ENCODE measurements around the gene COG4.

Gene COG4

GRCh38 chr16:70480127-70481105 is 42.9 kb downstream of the COG4 start:
- DNase-seq (ENCODE audit: low read depth in 2 of 2) = no peak

DNA sequence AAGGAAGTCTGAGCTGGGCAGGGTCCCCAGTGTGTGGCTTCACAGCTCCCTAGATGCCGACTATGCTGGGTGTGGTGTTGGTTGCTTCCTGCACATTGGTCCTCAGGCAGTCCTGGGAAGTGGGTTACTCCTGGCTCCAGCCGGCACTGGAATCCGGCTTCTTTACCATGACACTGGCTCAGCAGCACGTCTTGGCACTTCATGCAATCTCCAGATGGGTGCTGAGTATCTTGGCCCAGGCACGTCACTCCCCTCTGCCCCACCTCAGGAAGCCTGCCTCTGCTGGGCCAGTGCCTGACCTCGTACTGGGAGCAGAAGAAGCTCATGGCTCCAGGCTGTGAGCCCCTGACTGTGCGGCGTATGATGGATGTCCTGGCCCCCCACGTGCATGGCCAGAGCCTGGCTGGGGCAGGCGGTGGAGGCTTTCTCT is 44.4 kb downstream of the COG4 start:
- DNase-seq (ENCODE audit: low read depth in 2 of 2) = no peak

- DNase-seq (ENCODE audit: low read depth in 2 of 2) = no peak
These were observed 45.2 kb downstream of the COG4 start for GRCh38 chr16:70478169-70478568.

DNA sequence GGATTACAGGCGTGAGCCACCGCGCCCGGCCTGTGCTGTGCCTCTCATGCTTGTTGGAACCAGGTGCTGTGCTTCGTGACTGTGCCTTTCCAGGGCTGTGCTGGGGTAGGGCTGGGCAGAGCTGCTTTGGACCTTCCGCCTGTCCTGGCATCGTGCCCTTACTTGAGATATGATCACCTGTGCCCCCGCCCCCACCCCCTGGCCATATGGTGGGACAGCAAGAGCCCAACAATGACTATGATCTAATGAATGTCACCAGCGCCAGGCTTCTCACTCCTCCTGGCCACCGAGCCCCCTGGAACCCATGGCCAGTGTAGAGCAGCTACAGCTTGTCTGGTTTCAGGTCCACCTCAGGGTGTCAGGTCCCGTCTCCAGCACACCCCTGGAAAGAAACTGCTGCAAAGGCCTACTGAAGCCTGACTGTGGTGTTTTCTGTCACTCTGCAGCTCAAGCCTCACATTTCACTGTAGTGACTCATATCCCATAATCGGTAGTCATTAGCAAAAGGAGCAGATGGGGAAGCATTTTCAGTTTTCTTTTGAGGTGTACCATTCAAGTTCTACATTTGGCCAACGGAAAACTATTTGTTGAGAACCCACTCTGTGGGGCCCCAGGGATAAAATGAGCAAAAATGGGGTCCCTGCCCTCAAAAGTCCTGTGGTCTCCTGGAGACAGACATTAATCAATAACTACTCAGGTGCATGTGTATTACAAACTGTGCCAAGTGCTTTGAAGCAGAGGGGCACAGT is 46.9 kb downstream of the COG4 start:
- no peak for DNase-seq (ENCODE audit: low read depth in 2 of 2)

DNA sequence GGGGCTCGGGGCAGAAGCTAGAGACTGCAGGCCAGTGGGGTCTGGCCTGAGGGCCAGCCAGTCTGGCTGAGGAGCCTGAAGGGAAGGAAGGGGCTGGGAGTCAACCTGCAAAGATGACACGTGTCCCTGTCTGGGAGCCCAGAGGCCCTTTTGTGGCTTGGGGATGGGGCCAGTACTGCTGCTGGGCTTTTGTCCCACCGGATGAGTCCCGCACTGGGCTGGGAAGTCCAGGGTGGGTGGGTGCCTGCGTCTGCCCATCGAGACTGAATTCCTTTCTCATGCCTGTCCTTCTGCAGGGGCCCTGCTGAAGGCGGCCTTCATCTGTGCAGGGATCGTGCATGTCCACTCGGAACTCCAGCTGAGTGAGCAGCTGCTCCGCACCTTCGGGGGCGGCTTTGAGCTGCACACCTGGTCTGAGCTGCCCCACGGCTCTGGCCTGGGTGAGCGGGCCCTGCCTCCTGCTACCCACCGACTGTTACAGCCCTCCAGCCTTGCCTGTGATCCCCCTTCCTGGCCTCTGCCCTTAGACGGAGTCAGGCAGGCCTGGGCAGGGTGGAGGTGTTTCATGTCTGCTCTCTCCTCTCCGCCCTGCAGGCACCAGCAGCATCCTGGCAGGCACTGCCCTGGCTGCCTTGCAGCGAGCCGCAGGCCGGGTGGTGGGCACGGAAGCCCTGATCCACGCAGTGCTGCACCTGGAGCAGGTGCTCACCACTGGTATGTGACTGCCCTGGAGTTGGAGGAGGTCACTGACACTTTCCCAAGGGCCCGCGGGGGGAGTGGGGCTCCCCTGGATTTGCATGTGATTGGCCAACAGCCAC is 48.1 kb downstream of the COG4 start:
- no peak for DNase-seq (ENCODE audit: low read depth in 2 of 2)

DNA sequence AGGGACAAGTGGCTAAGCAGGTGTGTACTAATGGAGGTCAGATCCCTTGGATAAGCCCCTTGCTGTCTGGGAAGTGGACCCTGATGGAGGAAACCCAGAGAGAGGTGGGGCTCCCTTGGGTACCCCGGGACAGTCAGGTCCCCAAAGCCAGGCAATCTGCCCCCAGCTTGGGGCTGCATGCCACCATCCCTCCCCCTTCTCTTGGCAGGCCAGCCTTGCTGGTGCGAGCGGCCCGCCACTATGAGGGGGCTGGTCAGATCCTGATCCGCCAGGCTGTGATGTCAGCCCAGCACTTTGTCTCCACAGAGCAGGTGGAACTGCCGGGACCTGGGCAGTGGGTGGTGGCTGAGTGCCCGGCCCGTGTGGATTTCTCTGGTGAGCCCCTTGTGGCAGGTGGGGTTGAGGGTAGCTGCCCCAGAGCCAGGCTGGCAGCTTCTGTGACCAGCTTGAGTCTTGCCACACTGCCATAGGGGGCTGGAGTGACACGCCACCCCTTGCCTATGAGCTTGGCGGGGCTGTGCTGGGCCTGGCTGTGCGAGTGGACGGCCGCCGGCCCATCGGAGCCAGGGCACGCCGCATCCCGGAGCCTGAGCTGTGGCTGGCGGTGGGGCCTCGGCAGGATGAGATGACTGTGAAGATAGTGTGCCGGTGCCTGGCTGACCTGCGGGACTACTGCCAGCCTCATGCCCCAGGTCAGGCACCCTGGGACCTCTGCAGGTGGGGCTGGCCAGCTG is 48.9 kb downstream of the COG4 start:
- DNase-seq (ENCODE audit: low read depth in 2 of 2) = no peak

DNA sequence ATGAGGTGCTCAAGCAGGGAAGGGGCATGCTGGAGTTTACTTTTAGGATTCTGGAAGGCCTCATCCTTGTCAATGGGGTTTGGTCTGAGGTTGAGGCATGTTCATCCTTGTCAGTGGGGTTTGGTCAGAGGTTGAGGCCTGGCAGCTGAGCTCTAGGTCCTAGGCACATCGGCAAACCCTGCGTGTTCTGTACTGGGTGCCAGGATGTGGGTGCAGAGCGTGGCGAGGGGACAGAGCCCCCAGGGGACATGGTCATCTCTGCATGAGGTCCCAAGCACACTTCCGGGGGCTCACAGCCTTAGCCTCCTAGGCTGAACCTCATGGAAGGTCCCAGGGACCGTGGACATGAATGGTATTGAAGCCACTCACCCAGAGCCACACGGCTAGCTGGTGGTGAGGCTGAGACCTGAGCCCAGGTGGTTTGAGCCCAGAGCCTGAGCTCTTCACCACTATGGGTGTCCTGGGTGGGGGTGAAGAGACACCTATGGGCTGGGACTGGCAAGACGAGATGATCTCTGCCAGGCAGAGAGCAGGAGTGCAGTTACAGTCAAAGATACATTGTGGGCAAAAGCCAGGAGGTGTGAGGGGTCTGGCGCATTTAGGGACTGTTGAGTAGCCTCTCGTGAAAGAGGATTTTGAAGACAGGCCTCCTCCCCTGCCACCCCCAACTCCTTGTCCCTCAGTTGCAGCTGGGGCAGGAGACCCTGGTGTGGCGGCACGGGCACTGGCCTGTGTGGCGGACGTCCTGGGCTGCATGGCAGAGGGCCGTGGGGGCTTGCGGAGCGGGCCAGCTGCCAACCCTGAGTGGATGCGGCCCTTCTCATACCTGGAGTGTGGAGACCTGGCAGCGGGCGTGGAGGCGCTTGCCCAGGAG is 49.7 kb downstream of the COG4 start:
- no peak for DNase-seq (ENCODE audit: low read depth in 2 of 2)

GRCh38 chr16:70472786-70473433 is 50.4 kb downstream of the COG4 start:
- no peak for DNase-seq (ENCODE audit: low read depth in 2 of 2)

GRCh38 chr16:70470927-70471341 is 52.4 kb downstream of the COG4 start:
- DNase-seq (ENCODE audit: low read depth in 2 of 2) = no peak

DNA sequence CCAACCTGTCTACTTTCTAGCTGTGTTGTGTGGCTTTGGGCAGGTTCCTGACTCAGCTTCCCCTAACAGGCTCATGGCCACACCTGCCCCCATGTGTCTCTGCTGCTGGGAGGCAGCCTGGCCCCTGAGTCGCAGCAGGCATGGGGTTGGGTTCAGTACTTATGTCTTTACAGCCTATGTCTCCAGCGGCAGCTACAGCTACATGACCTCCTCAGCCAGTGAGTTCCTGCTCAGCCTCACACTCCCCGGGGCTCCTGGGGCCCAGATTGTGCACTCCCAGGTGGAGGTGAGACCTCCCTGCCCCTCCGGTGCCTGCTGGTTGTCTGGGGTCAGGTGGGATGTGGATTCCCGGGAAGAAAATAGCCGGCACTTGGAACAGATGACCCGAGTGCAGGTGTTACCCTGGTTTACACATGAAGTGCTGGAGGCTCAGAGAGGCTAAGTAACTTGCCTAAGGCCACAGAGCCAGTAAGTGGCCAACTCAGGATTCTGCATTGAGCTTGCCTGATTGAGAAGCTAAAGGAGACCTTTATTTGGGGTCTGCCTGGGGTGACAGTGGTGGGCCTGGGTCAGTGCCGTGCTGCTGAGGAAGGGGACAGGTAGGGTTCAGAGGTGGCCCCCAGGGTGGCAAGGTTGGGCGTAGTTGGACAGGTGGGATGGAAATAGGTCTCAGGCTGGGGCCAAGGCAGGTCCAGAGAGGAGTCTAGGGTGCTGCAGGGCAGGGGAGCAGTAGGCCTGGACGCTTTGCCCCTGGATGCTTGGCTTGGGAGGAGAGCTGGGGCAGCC is 53.0 kb downstream of the COG4 start:
- DNase-seq (ENCODE audit: low read depth in 2 of 2) = no peak

DNA sequence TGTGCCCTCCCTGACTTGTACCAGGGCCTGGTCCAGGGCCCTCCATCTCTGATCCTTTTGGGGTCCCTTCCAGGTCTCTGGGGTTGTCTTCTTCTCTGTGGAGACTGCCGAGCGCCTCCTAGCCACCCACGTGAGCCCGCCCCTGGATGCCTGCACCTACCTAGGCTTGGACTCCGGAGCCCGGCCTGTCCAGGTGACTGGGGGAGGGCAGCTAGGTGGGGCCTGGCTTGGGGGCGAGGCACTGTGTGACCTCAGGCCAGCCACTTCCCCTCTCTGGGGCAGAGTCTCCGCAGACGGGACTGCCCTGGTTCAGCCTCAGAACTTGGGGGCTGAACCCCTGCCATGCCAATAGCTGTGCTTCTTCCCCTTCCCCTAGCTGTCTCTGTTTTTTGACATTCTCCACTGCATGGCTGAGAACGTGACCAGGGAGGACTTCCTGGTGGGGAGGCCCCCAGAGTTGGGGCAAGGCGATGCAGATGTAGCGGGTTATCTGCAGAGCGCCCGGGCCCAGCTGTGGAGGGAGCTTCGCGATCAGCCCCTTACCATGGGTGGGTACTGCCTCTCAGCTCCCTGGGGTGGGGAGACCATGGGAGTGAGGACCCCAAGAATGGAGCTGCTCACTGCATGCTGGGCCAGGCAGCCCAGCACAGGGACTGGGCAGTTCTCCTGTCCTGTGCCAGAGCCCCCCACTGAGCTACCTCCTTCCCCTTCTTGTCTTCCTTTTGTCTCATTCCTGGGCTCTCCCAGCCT is 54.4 kb downstream of the COG4 start:
- no peak for DNase-seq (ENCODE audit: low read depth in 2 of 2)

- DNase-seq (ENCODE audit: low read depth in 2 of 2) = no peak
These were observed 55.7 kb downstream of the COG4 start for GRCh38 chr16:70467608-70468007.

DNA sequence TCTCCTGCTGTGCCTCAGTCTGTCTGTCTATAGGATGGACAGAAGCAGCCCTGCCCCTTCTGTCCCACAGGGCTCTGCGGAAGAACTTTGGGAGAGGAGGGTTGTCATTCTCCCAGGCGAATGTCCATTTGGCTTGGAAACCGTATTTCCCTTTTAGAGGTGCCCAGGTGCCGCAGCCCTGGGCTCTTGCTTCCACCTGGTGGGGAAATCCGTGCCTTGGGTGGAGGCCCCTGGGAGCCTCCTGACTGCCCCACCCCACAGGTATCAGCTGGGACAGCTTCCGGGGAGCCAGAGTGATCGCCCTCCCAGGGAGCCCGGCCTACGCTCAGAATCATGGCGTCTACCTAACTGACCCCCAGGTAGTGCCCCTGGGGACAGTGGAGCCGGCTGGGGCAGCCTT is 56.2 kb downstream of the COG4 start:
- no peak for DNase-seq (ENCODE audit: low read depth in 2 of 2)

GRCh38 chr16:70466805-70467076 is 56.6 kb downstream of the COG4 start:
- no peak for DNase-seq (ENCODE audit: low read depth in 2 of 2)

GRCh38 chr16:70465999-70466804 is 57.2 kb downstream of the COG4 start:
- DNase-seq (ENCODE audit: low read depth in 2 of 2) = no peak

DNA sequence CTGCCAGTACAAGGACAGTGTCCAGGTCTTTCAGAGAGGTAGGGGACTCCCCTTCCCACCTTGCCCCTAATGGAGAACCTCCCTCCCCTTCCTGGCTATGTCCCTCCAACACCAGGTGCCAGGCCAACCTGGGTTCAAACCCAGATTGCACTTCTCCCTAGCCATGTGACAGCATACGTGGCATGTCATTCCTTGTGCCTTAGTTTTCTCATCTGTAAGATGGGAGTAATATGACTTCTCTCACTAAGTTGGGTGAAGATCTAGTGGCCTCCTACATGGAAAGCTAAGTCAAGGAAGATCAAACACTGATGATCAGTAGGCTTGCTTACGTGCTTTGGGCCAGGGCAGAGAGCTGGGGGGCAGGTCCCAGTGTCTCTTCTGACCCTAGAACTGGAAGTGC is 60.1 kb downstream of the COG4 start:
- no peak for DNase-seq (ENCODE audit: low read depth in 2 of 2)

- DNase-seq (ENCODE audit: low read depth in 2 of 2) = no peak
These were observed 62.6 kb downstream of the COG4 start for GRCh38 chr16:70460737-70461261.
